Calu3 (cell line): ENCODE measurements around the gene PRR7. TPM values are rescaled to one million over a fixed set of nuclear protein-coding genes. Genes with fewer than 3 reads are reported as not detected.

Experiments used
- BruUV-seq: library from RNA; stranded (reverse); fragments of 400-500 nt; replicated peaks from 2 replicates; lab custom pipeline; 2021; lab: Mats Ljungman, UMichigan
- CTCF ChIA-PET: fragments of 300-600 bp; sonication (Branson Sonifier 250); formaldehyde crosslinking; loops from one replicate; lab custom pipeline; 2022; ENCODE audit warnings: antibody characterized with exemption; lab: Charles Lee
- DNase-seq: peaks from one replicate; pipeline ENCODE4 v3.0.0; 2022
- H3K27ac Mint-ChIP-seq: one replicate; pipeline ENCODE4 v1.8.0; 2022; ENCODE audit warnings: mixed read lengths; ENCODE audit not compliant: unreplicated experiment
- H3K27me3 Mint-ChIP-seq: one replicate; pipeline ENCODE4 v1.8.0; 2022; ENCODE audit warnings: mixed read lengths; ENCODE audit not compliant: unreplicated experiment
- H3K36me3 Mint-ChIP-seq: one replicate; pipeline ENCODE4 v1.8.0; 2022; ENCODE audit warnings: mild to moderate bottlenecking, moderate library complexity, mixed read lengths; ENCODE audit not compliant: insufficient read depth, unreplicated experiment
- H3K4me1 Mint-ChIP-seq: one replicate; pipeline ENCODE4 v1.8.0; 2022; ENCODE audit warnings: mild to moderate bottlenecking, low read depth, mixed read lengths; ENCODE audit not compliant: unreplicated experiment
- H3K4me3 Mint-ChIP-seq: one replicate; pipeline ENCODE4 v1.8.0; 2022; ENCODE audit warnings: mild to moderate bottlenecking, low read depth, moderate library complexity, mixed read lengths; ENCODE audit not compliant: unreplicated experiment
- H3K9me3 Mint-ChIP-seq: one replicate; pipeline ENCODE4 v1.8.0; 2022; ENCODE audit warnings: low read depth, mixed read lengths; ENCODE audit not compliant: unreplicated experiment
- intact Hi-C: fragments of 100-400 bp; cut with micrococcal nuclease; formaldehyde crosslinking; loops from one replicate; pipeline ENCODE4 v1.10.0; 2022; ENCODE audit not compliant: unreplicated experiment
- total RNA-seq: library from RNA; stranded (reverse); gene quantifications from 2 replicates; pipeline ENCODE4 v1.2.3, GENCODE V29; 2022
- TF ChIP-seq, protein P1 (sequence below): fragments of 200-600 bp; IDR thresholded peaks from one replicate; pipeline ENCODE4 v1.8.0; 2022; ENCODE audit warnings: antibody characterized with exemption; ENCODE audit not compliant: unreplicated experiment

PRR7 gene
- total RNA-seq, 1 experiment from 2014 or later, result 25.2 TPM

GRCh38 chr5:177456591-177456964 is 10.0 kb downstream of the PRR7 start:
- Mint-ChIP-seq H3K27me3 (no peaks in the 10 kb centered on the region), H3K27ac (peak overlapping the region; percentile 80), H3K4me3 (peak overlapping the region; percentile 77), H3K4me1 (peaks cover 39% of the 10 kb centered on the region), H3K36me3 (peaks cover 92% of the 10 kb centered on the region), H3K9me3 (no peaks in the 10 kb centered on the region)
- CTCF ChIA-PET, result interaction anchor here (1.3 to 5.1 kb wide), 3 partner anchors 39 to 144 kb away, joined by 5 to 80 read pairs (median 18); partner anchors contain the start of gene PDLIM7
- intact Hi-C loops, result loop anchor here (2.0 to 10.0 kb wide), 2 partner anchors 40 to 342 kb away; partner anchors contain the start of gene PDLIM7
- BruUV-seq, result no TSS peak
- DNase-seq, result no peak
- TF ChIP-seq, protein P1, sequence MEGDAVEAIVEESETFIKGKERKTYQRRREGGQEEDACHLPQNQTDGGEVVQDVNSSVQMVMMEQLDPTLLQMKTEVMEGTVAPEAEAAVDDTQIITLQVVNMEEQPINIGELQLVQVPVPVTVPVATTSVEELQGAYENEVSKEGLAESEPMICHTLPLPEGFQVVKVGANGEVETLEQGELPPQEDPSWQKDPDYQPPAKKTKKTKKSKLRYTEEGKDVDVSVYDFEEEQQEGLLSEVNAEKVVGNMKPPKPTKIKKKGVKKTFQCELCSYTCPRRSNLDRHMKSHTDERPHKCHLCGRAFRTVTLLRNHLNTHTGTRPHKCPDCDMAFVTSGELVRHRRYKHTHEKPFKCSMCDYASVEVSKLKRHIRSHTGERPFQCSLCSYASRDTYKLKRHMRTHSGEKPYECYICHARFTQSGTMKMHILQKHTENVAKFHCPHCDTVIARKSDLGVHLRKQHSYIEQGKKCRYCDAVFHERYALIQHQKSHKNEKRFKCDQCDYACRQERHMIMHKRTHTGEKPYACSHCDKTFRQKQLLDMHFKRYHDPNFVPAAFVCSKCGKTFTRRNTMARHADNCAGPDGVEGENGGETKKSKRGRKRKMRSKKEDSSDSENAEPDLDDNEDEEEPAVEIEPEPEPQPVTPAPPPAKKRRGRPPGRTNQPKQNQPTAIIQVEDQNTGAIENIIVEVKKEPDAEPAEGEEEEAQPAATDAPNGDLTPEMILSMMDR, result no peak

DNA sequence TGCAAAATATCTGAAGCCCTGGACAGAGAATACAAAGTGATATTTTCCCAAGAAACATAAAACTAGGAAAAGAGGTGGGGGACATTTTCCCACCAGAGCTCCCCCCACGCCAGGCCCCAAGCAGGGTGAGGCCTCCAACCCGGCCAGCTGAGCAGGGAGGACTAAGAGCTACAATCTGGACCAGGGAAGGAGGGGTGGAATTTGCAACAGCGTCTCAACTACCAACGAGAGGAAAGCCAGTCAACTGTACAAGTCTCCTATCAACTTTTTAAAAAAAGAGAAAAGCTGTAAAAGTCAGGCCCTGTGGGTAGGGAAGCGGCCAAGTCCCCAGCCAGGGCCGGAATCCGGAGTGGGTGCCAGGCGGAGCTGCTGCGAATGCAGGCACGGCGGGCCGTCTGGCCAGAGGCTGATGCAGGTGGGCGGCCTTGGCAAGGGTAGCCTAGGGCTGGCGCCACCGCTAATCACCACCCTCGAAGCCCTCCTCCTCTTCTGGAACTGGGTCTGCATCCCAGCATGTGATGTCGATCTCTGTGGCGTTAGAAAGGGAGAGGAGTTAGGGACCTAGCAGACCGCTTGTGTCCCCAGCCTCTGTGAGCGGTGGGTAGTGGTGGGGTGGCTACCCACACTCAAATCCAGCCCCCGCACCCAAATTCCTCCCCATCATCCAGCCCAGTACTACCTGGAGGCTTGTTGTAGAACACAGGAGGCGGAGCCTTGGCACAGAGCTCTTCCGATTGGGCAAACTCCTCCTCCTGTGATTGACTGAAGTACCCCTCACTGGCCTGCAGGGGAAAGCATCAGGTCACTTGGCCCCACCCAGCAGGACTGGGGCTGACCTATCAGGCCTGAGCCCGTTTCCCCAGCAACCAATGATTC is 10.6 kb downstream of the PRR7 start:
- H3K9me3 Mint-ChIP-seq, result no peaks in the 10 kb centered on the region
- peak overlapping the region; percentile 80 for H3K27ac Mint-ChIP-seq
- TF ChIP-seq, protein P1, result peak; percentile 61
- H3K4me3 Mint-ChIP-seq, result peak overlapping the region; percentile 77
- peak; percentile 93 for DNase-seq
- intact Hi-C loops, result loop anchor here (2.0 to 10.0 kb wide), 2 partner anchors 40 to 342 kb away; partner anchors contain the start of gene PDLIM7
- CTCF ChIA-PET, result interaction anchor here (0.8 to 5.1 kb wide), 12 partner anchors 12 to 145 kb away, joined by 3 to 80 read pairs (median 4); partner anchors contain the start of gene PDLIM7
- TSS peak; percentile 9 for BruUV-seq
- peaks cover 33% of the 10 kb centered on the region for H3K4me1 Mint-ChIP-seq
- no peaks in the 10 kb centered on the region for H3K27me3 Mint-ChIP-seq
- peaks cover 93% of the 10 kb centered on the region for H3K36me3 Mint-ChIP-seq

DNA sequence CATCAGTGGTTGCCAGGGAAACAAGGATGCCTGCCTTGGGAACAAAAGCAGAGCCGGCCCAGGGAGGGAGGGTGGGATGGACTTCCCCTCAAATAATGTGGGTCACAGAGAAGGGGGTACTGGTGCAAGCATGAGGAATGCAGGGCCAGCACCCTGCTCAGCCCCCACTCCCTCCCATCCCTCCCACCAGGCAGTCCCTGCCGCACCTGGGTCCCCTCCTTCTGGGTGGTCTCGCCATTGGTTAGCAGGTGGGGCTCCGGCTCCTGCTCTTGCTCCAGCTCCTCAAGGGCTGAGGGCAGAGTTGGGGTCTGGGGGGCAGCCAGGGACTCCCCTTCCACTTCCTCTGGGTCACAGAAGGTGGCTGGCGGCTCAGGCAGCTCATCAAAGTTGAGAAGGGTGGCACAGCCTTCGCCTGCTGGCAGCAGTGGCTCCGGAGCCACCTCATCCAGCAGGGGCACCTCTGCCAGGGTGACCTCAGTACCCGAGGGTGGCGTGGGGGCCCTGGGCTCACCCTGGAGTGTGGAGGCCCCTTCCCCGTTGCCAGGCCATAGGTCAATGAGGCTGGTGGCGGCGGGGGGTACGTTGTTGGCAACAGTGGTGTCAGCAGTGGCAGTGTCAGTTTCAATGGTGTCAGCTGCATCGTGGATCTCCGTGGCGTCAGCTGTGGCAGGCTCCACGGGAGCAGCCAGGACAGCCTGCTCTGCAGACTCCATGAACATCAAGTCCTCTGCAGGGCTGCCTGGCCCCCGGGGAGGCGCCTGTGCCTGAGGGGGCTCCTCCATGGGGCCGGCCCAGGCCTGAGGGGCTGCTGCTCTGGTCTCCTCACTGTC is 11.5 kb downstream of the PRR7 start:
- intact Hi-C loops, result loop anchor here (2.0 to 10.0 kb wide), 2 partner anchors 39 to 343 kb away; partner anchors contain the start of gene PDLIM7
- CTCF ChIA-PET, result interaction anchor here (0.8 to 5.1 kb wide), 11 partner anchors 11 to 146 kb away, joined by 3 to 80 read pairs (median 4); partner anchors contain the start of gene PDLIM7
- no peak overlapping the region for H3K4me3 Mint-ChIP-seq
- H3K9me3 Mint-ChIP-seq, result no peaks in the 10 kb centered on the region
- H3K27me3 Mint-ChIP-seq, result no peaks in the 10 kb centered on the region
- H3K36me3 Mint-ChIP-seq, result peaks cover 94% of the 10 kb centered on the region
- TF ChIP-seq, protein P1, result peak; percentile 2
- peak overlapping the region; percentile 44 for H3K27ac Mint-ChIP-seq
- no peak for DNase-seq
- BruUV-seq, result no TSS peak
- peaks cover 24% of the 10 kb centered on the region for H3K4me1 Mint-ChIP-seq

- Mint-ChIP-seq H3K4me3 (no peak overlapping the region), H3K27me3 (no peaks in the 10 kb centered on the region), H3K9me3 (no peaks in the 10 kb centered on the region), H3K36me3 (peaks cover 94% of the 10 kb centered on the region), H3K27ac (no peak overlapping the region), H3K4me1 (peaks cover 15% of the 10 kb centered on the region)
- CTCF ChIA-PET, result no interaction called here
- DNase-seq, result peak; percentile 50
- intact Hi-C loops, result loop anchor here (10.0 kb wide), 1 partner anchor 344 kb away; no protein-coding TSS in a partner anchor
- BruUV-seq, result no TSS peak
- TF ChIP-seq, protein P1, result no peak
Measured at GRCh38 chr5:177458912-177459350, 12.3 kb downstream of the PRR7 start.
